Panc1 (cell line): ENCODE data around the gene TMTC2.

Experiments used
- POLR2AphosphoS5 ChIP-seq: IDR thresholded peaks from 2 replicates; pipeline ENCODE4 v1.6.1; 2012; ENCODE audit warnings: mild to moderate bottlenecking, low read depth, low read length, moderate library complexity
- TF ChIP-seq, protein P1 (sequence below), 2 experiments: IDR thresholded peaks; 2 replicates each; pipeline ENCODE4 v1.6.1; 2011 to 2012; ENCODE audit warnings: low read depth in 2 of 2, control low read depth in 1 of 2, low read length in 1 of 2, mild to moderate bottlenecking in 1 of 2, moderate library complexity in 1 of 2; ENCODE audit not compliant: insufficient read depth in 1 of 2
- TF ChIP-seq, protein P2 (sequence below): fragments of 450-650 bp; IDR thresholded peaks from 2 replicates; pipeline ENCODE4 v1.5.1; 2017; ENCODE audit warnings: mild to moderate bottlenecking

DNA sequence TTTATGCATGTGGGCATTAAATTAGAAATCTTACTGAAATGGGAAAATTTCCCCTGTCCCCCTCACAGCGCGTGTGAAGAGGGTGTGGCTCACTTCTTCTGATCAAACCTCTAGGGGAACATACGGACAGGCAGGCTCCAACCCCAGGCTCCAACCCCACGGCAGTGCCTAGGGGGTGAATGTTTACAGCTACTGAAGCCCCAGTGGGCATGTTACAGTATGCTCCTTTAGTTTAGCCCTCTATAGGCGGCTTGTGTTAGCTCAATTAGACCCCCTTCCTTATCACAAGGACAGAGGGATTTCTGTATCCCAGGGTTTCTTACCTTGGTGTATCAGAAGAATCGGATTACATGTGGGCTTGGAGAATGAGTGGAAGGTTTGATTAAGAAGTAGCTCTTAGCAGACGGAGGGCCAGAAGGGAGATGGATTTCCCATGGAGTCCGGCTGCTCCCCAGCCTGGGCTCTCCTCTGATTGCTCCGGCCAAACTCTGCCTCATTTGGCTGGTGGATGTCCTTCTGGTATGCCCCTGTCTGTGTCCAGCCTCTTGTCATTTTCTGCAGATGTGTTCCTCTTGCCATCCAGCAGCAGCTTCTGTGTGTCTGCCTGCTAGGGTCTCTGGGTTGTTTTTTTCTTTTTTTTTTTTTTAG is 223.7 kb downstream of the TMTC2 start:
- TF ChIP-seq, protein P1, sequence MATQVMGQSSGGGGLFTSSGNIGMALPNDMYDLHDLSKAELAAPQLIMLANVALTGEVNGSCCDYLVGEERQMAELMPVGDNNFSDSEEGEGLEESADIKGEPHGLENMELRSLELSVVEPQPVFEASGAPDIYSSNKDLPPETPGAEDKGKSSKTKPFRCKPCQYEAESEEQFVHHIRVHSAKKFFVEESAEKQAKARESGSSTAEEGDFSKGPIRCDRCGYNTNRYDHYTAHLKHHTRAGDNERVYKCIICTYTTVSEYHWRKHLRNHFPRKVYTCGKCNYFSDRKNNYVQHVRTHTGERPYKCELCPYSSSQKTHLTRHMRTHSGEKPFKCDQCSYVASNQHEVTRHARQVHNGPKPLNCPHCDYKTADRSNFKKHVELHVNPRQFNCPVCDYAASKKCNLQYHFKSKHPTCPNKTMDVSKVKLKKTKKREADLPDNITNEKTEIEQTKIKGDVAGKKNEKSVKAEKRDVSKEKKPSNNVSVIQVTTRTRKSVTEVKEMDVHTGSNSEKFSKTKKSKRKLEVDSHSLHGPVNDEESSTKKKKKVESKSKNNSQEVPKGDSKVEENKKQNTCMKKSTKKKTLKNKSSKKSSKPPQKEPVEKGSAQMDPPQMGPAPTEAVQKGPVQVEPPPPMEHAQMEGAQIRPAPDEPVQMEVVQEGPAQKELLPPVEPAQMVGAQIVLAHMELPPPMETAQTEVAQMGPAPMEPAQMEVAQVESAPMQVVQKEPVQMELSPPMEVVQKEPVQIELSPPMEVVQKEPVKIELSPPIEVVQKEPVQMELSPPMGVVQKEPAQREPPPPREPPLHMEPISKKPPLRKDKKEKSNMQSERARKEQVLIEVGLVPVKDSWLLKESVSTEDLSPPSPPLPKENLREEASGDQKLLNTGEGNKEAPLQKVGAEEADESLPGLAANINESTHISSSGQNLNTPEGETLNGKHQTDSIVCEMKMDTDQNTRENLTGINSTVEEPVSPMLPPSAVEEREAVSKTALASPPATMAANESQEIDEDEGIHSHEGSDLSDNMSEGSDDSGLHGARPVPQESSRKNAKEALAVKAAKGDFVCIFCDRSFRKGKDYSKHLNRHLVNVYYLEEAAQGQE (IDR thresholded peaks at IDR 0.05; ENCODE audit: insufficient read depth in 1 of 2, low read depth in 2 of 2, low read length in 1 of 2): no peak
- TF ChIP-seq, protein P2, sequence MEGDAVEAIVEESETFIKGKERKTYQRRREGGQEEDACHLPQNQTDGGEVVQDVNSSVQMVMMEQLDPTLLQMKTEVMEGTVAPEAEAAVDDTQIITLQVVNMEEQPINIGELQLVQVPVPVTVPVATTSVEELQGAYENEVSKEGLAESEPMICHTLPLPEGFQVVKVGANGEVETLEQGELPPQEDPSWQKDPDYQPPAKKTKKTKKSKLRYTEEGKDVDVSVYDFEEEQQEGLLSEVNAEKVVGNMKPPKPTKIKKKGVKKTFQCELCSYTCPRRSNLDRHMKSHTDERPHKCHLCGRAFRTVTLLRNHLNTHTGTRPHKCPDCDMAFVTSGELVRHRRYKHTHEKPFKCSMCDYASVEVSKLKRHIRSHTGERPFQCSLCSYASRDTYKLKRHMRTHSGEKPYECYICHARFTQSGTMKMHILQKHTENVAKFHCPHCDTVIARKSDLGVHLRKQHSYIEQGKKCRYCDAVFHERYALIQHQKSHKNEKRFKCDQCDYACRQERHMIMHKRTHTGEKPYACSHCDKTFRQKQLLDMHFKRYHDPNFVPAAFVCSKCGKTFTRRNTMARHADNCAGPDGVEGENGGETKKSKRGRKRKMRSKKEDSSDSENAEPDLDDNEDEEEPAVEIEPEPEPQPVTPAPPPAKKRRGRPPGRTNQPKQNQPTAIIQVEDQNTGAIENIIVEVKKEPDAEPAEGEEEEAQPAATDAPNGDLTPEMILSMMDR: no peak
- TF ChIP-seq POLR2AphosphoS5: no peak
